NCI-H1092 treated with DMSO at 0.1 percent for 48 hours (cell line): ENCODE measurements around the gene SLC12A9.
"Not testable (repeated sequence)": the region's sequence is repeated elsewhere in the genome, so short reads cannot be mapped to it uniquely, and the experiment has no call there.

Experiments
- DNase-seq: peaks from one replicate; lab custom pipeline; 2025; lab: John Stamatoyannopoulos, UW

The SLC12A9 gene

GRCh38 chr7:100825751-100826513 lies 26.6 kb upstream of the SLC12A9 start:
- DNase-seq, result no peak

- no peak for DNase-seq
These were observed 25.8 kb upstream of the SLC12A9 start for GRCh38 chr7:100826514-100827329.

- no peak for DNase-seq
These were observed 24.9 kb upstream of the SLC12A9 start, which contains the start of gene EPHB4 for GRCh38 chr7:100827330-100828226. EPHB4 (minus strand) TSS chr7:100827523; CDS start chr7:100827030, 493 bp downstream.

- DNase-seq, result no peak
These were observed 23.3 kb upstream of the SLC12A9 start for GRCh38 chr7:100829150-100829716.

- DNase-seq, result no peak
These were observed 22.1 kb upstream of the SLC12A9 start for GRCh38 chr7:100830396-100830795.

- DNase-seq, result no peak
These were observed 20.3 kb upstream of the SLC12A9 start for GRCh38 chr7:100832281-100832633.

GRCh38 chr7:100835903-100836811 lies 16.4 kb upstream of the SLC12A9 start:
- no peak for DNase-seq

GRCh38 chr7:100836812-100837098 lies 15.8 kb upstream of the SLC12A9 start:
- DNase-seq, result no peak

GRCh38 chr7:100837099-100837836 lies 15.2 kb upstream of the SLC12A9 start:
- DNase-seq, result peak; percentile 69

- DNase-seq, result no peak
These were observed 13.2 kb upstream of the SLC12A9 start for GRCh38 chr7:100839361-100839760.

GRCh38 chr7:100840470-100841100 lies 11.9 kb upstream of the SLC12A9 start:
- DNase-seq, result no peak

GRCh38 chr7:100847360-100847759 lies 5.2 kb upstream of the SLC12A9 start:
- DNase-seq, result no peak

GRCh38 chr7:100854146-100854895 lies 1.8 kb downstream of the SLC12A9 start:
- DNase-seq, result no peak

GRCh38 chr7:100854899-100855298 lies 2.4 kb downstream of the SLC12A9 start:
- DNase-seq, result not testable (repeated sequence)

GRCh38 chr7:100855515-100855914 lies 3.0 kb downstream of the SLC12A9 start:
- DNase-seq, result peak; percentile 34

- DNase-seq, result no peak
These were observed 4.4 kb downstream of the SLC12A9 start for GRCh38 chr7:100856871-100857282.

GRCh38 chr7:100859856-100860255 lies 7.3 kb downstream of the SLC12A9 start:
- no peak for DNase-seq

- no peak for DNase-seq
These were observed 8.4 kb downstream of the SLC12A9 start for GRCh38 chr7:100860702-100861615.
